ENCODE results near the gene H6PD.

H6PD gene

GRCh38 chr1:9275567-9276034 is 41.0 kb downstream of the H6PD start:
- no peaks in the 10 kb centered on the region for H3K27me3 ChIP-seq (ENCODE audit: insufficient read depth, low read depth)
- no peak for TF ChIP-seq CTCF (conservative IDR thresholded peaks at IDR 0.05; ENCODE audit: low read depth, low read length)
- no peaks in the 10 kb centered on the region for H3K79me2 ChIP-seq (ENCODE audit: insufficient read depth, low read depth)
- H4K20me1 ChIP-seq (ENCODE audit: insufficient read depth), result no peaks in the 10 kb centered on the region
- peak overlapping the region; percentile 66 for H3K27ac ChIP-seq
- H3K9ac ChIP-seq, result no peak overlapping the region; the same call in 1 of the 2 replicates
- peaks cover 53% of the 10 kb centered on the region for H3K4me1 ChIP-seq (ENCODE audit: low read depth, poor library complexity, severe bottlenecking)
- H2AFZ ChIP-seq (ENCODE audit: low read depth), result peak overlapping the region; percentile 44; the same call in 1 of the 2 replicates
- peak overlapping the region; percentile 75 for H3K4me2 ChIP-seq
- peak overlapping the region; percentile 55 for H3K4me3 ChIP-seq (IDR thresholded peaks at IDR 0.05; ENCODE audit: insufficient read depth, low read depth, low read length)
- no peaks in the 10 kb centered on the region for H3K36me3 ChIP-seq (ENCODE audit: insufficient read depth)

- Histone ChIP-seq H3K27me3 (ENCODE audit: insufficient read depth, low read depth) (no peaks in the 10 kb centered on the region), H3K9ac (no peak overlapping the region), H2AFZ (ENCODE audit: low read depth) (no peak overlapping the region), H3K4me3 (IDR thresholded peaks at IDR 0.05; ENCODE audit: insufficient read depth, low read depth, low read length) (no peak overlapping the region), H3K4me2 (no peak overlapping the region), H3K27ac (no peak overlapping the region), H3K79me2 (ENCODE audit: insufficient read depth, low read depth) (no peaks in the 10 kb centered on the region), H4K20me1 (ENCODE audit: insufficient read depth) (no peaks in the 10 kb centered on the region), H3K36me3 (ENCODE audit: insufficient read depth) (no peaks in the 10 kb centered on the region), H3K4me1 (ENCODE audit: low read depth, poor library complexity, severe bottlenecking) (peaks cover 77% of the 10 kb centered on the region)
- TF ChIP-seq CTCF (conservative IDR thresholded peaks at IDR 0.05; ENCODE audit: low read depth, low read length), result no peak
Measured at GRCh38 chr1:9278116-9278515, 43.5 kb downstream of the H6PD start.

GRCh38 chr1:9278585-9279153 is 44.1 kb downstream of the H6PD start:
- Histone ChIP-seq H4K20me1 (ENCODE audit: insufficient read depth) (no peaks in the 10 kb centered on the region), H3K4me3 (IDR thresholded peaks at IDR 0.05; ENCODE audit: insufficient read depth, low read depth, low read length) (no peak overlapping the region), H3K4me2 (no peak overlapping the region), H3K79me2 (ENCODE audit: insufficient read depth, low read depth) (no peaks in the 10 kb centered on the region), H3K27me3 (ENCODE audit: insufficient read depth, low read depth) (no peaks in the 10 kb centered on the region), H3K36me3 (ENCODE audit: insufficient read depth) (no peaks in the 10 kb centered on the region), H3K27ac (no peak overlapping the region), H3K4me1 (ENCODE audit: low read depth, poor library complexity, severe bottlenecking) (peaks cover 82% of the 10 kb centered on the region), H3K9ac (no peak overlapping the region), H2AFZ (ENCODE audit: low read depth) (no peak overlapping the region)
- no peak for TF ChIP-seq CTCF (conservative IDR thresholded peaks at IDR 0.05; ENCODE audit: low read depth, low read length)

GRCh38 chr1:9279172-9279840 is 44.7 kb downstream of the H6PD start:
- Histone ChIP-seq H3K79me2 (ENCODE audit: insufficient read depth, low read depth) (no peaks in the 10 kb centered on the region), H3K9ac (no peak overlapping the region), H3K36me3 (ENCODE audit: insufficient read depth) (no peaks in the 10 kb centered on the region), H3K4me1 (ENCODE audit: low read depth, poor library complexity, severe bottlenecking) (peaks cover 83% of the 10 kb centered on the region), H3K4me3 (IDR thresholded peaks at IDR 0.05; ENCODE audit: insufficient read depth, low read depth, low read length) (no peak overlapping the region), H3K27me3 (ENCODE audit: insufficient read depth, low read depth) (no peaks in the 10 kb centered on the region), H2AFZ (ENCODE audit: low read depth) (no peak overlapping the region), H3K4me2 (no peak overlapping the region), H4K20me1 (ENCODE audit: insufficient read depth) (no peaks in the 10 kb centered on the region), H3K27ac (no peak overlapping the region)
- no peak for TF ChIP-seq CTCF (conservative IDR thresholded peaks at IDR 0.05; ENCODE audit: low read depth, low read length)
